Fibroblast of skin of right biceps (primary cell): ENCODE measurements around the gene HJURP.

Experiments
- DNase-seq: peaks from one replicate; pipeline ENCODE4 v3.0.0-alpha.2; 2013

Gene HJURP

DNA sequence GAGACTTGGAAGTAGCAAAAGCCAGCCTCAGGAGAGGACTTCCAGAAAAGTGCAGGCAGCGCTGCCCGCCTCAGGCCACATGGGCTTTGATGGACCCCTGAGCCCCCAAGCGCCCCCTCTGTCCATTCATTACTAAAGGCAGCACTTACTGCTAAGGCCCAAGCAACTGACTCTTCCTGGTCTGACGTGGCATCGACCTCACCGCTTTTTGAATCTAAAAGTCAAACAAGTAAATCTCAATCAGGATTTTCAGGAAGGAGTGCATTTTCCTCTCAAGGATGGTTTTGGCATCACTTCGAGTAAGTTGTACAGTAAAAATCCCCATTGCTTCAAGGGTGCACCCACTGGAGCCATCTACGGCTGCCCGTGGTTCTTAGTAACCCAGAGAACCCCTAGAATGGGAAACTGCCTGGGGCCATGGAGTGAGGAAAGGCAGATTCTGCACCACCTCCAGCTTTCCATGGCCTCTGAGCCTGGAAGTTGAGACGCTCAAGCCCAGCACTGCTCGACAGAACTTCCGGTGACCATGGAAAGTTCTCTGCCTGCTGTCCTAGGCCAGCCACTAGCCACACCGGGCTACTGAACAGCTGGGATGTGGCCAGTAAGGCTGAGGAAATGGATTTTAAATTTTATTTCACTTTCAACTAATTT, 7.0 kb downstream of the HJURP start:
- no peak for DNase-seq

DNA sequence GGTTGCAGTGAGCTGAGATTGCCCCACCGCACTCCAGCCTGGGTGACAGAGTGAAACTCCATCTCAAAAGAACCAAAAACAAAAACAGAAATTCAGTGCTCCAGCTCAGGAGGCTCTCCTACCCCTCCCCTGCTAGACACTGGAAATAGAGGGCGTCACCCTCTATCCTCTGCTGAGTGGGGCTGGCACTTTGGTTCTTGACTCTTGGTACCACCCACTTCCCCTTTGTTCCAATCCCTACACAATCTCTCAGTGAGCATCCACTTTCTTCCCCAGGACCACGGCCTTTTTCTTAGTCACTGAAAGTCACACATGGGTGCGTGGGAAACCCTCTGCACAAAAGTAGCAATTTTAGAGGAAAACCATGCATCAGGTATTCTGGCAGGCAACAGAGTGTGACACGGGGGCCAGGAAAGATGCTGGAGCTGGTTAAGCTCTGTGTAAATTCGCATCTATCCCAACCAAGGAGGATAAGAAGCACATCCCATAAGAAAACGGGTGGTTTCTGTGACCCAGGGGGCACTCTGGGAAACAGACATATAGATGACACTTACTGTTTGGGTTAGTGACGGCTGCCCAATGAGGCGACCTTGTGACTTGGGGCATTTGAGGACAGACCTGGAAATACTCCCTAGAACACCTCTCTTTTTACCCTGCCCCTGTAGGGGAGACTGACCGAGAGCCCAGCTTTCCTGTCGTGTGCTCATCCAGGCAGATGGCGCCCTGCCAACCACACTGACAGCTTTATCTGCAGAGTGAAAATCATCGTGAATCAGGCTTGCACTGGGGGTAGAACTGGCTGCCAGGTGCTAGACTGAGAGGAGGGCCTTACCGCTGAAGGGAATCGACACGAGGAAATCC, 7.7 kb downstream of the HJURP start:
- DNase-seq: no peak

GRCh38 chr2:233845301-233846060, 8.9 kb downstream of the HJURP start:
- no peak for DNase-seq

- DNase-seq: no peak
These were observed 9.5 kb downstream of the HJURP start for GRCh38 chr2:233844836-233845235.

GRCh38 chr2:233844064-233844807, 10.1 kb downstream of the HJURP start:
- no peak for DNase-seq

DNA sequence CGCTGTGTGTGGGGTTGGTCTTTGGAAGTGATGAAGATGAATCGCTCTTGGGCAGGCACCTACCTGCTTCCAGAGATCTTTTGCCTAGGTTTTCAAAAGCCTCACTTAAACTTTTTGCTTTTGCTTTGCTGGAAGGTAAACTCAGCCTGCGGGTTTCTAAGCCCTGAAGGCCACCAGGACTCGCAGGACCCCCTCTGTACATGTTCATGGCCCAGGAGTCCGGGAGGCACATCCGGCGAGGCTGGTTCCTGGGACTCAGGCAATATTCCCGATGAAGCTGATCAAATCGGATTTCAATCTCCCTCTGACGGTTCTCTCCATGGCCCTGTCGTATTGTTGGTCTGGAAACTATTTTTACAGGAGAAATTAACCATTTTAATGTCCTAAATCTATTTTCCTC, 13.2 kb downstream of the HJURP start:
- DNase-seq: no peak

GRCh38 chr2:233840520-233840919, 13.8 kb downstream of the HJURP start:
- no peak for DNase-seq

DNA sequence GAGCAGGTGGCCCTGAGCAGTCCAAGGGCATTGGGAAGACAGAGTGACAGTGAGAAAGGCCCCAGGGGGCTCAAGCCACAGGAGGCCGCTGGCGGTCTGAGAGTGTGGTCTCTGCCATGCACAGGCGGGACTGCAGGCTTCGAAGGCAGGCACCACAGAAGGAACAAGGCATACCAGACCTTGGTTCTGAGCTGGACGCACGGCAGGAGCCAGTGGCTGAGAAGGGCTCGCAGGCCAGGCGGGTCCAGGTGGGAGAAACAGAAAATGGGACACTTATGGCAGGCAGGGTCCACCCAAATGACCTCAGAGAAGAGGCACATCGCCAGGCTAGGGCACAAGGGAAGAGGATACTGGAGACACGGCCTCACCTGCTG, 14.9 kb downstream of the HJURP start:
- no peak for DNase-seq

- no peak for DNase-seq
These were observed 15.4 kb downstream of the HJURP start for GRCh38 chr2:233838726-233839446.

- DNase-seq: no peak
These were observed 16.1 kb downstream of the HJURP start for GRCh38 chr2:233838251-233838650.

- no peak for DNase-seq
These were observed 16.6 kb downstream of the HJURP start for GRCh38 chr2:233837694-233838229.

- no peak for DNase-seq
These were observed 18.0 kb downstream of the HJURP start for GRCh38 chr2:233836359-233836758.

DNA sequence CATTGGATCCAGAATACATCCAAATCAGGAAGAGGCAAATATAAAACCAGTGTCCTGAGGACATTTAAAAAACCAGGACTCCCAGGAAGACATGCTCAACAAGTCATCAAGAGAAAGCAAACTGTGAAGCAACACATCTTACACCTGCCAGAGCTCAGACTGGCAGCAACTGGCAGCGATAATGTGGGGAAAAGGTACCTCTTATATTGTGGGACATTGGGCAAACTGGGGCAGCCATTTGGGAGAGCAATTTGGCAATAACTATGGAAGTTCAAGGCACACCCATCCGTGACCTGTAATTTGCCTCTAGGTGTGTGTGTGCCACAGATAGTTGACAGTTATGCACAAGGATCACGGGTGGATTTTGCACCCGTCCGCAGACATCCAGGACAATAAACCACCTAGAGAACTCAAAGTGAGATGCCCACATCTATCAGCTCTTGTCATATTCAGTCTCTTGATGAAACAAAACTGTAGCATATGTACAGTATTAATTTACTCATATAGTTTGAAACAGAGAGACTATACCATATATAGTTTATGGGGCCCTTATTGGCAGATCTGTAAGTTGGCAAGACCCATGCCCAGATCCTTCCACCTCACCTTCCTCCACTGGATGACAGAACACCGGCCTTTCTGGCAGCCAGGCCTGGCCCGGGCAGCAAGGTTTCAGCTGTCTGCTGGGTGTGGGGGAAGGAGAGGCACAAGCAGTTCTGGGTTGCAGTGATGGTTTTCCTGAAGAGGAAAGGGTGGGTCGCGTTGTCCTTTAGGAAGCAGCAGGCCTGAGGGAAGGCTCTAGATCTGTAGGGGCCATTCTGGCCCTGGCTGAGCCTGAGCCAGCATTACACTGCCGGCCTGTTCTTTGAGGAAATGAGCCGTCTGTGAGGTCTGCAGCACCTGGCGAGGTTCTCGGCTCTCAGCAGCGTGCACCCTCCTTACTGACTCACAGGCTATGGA, 18.8 kb downstream of the HJURP start:
- DNase-seq: no peak

DNA sequence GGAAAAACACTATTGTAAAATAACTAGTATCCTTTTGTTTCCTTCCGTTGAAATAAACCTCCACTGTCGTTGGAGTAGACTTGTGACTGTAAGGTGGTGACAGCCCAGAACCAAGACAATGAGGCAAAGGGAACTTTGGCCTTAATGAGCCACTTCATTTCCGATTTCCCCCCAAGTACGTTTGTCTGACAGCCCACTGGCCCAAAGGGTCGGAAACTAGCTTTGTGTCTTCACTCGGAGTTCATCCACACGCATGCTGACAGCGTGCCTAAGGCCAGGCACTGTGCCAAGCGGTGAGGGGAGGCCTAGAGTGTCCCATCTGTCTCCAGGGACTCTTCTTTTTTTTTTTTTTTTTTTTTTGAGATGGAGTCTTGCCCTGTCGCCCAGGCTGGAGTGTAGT, 21.0 kb downstream of the HJURP start:
- DNase-seq: no peak

DNA sequence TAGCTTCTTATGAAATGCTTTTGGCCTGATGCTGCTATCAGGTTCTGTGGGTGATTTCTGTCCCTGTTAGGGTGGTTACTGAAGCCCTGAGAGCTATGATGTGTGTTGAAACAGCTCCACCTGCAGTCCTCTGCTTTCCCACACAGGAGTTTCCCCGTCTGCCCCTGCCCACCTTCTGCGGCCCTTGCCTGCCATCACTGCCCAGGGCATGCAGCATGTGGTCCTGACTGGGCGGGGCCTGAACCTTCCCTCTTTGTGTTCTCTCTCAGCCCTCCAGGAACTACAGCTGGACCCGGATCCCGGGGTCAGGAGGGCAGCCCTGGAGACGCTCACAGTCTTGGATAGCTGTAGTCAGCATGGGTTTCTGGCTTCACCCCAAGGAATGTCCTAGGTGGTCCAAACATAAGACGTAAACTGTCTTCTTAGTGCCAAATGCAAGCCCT, 21.4 kb downstream of the HJURP start:
- DNase-seq: peak; percentile 34

DNA sequence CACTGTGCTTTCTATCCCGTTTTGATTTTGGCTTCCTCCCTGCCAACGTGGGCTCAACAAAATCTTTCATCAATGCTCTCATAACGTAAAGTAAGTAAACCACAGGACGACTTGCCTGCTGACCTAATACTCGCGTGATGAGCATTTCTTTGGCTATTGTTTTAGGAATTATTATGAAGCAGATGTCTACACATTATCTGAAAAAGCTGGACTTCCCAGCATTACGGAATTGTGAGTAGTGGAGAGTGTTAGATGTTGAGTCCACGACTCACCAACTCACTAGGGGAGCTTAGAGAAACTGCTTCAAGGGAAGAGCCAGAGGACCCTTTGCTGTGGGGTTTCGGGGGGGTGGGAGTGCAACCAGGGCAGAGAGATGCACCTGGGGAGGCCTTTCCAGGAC, 21.9 kb downstream of the HJURP start:
- peak; percentile 56 for DNase-seq

GRCh38 chr2:233831861-233832260, 22.5 kb downstream of the HJURP start:
- DNase-seq: no peak

DNA sequence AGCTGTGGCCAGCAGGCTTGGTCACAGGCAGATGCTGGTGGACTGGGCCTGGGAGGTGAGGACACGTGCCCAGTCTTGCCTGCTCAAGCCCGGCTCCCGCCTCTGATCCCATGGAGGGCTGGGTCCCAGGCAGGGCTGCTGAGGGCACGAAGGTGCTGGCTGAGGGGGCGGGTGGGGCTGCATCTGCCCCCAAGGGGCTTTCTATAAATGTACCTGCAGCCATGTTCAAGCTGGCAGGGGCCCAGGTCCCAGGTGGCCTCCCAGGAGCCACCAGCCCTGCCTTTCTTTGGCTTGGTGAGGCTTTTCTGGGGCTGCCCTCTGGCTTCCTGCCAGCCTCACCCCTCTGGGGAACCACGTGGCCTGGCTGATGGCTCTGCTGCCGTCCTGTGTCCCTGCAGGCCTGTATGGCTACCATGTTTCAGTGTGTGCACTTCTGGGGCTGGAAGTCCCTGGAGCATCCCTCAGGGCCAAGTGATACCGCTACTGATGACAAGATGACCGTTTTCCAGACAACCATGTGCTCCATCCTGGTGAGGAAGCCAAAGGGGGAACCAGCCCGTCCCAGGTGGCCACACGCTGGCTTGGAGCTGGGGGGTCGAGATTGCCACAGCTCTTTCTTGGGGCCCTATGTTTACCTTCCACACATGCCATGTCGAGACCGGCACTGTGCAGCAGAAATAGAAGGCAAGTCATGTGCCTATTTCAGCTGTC, 23.2 kb downstream of the HJURP start:
- no peak for DNase-seq

- no peak for DNase-seq
These were observed 24.1 kb downstream of the HJURP start for GRCh38 chr2:233830111-233830802.
